H1 (cell line): ENCODE results near the gene AMPD3. TPM values are rescaled to one million over a fixed set of nuclear protein-coding genes. Genes with fewer than 3 reads are reported as not detected.

Source experiments
- CTCF ChIA-PET: fragments of 300-600 bp; sonication (Branson Sonifier 250); formaldehyde crosslinking; loops from one replicate; lab custom pipeline; 2021; ENCODE audit not compliant: partially characterized antibody; lab: Charles Lee
- POLR2A ChIA-PET: fragments of 300-600 bp; sonication (Branson Sonifier 250); formaldehyde crosslinking; loops from one replicate; lab custom pipeline; 2021; ENCODE audit warnings: inconsistent platforms; ENCODE audit not compliant: partially characterized antibody; lab: Charles Lee
- DNase-seq, 2 experiments: peaks; one replicate each; pipeline versions ENCODE4 v3.0.0 to v3.0.0-alpha.2; 2010 to 2022; ENCODE audit warnings: low spot score in 2 of 2, low read depth in 1 of 2, mixed read lengths in 1 of 2
- FAIRE-seq: peaks from 2 replicates; lab custom pipeline; 2011; peaks lifted over from hg19 to GRCh38; lab: Jason Lieb, UNC
- H2AFZ ChIP-seq: 2 replicates; pipeline ENCODE4 v1.8.1; 2012; ENCODE audit warnings: low read length, inconsistent platforms
- H2AK5ac ChIP-seq: 2 replicates; pipeline ENCODE4 v1.6.1; 2013; ENCODE audit warnings: low read depth, low read length
- H2BK120ac ChIP-seq: replicated peaks from 2 replicates; pipeline ENCODE3; 2013; ENCODE audit warnings: low read depth, low read length, inconsistent platforms
- H2BK12ac ChIP-seq: 2 replicates; pipeline ENCODE4 v1.6.1; 2013; ENCODE audit warnings: low read depth, low read length
- H2BK15ac ChIP-seq: 2 replicates; pipeline ENCODE4 v1.6.1; 2013; ENCODE audit warnings: low read length
- H2BK20ac ChIP-seq: 2 replicates; pipeline ENCODE4 v1.6.1; 2013; ENCODE audit warnings: low read length
- H2BK5ac ChIP-seq: 2 replicates; pipeline ENCODE4 v1.6.1; 2013; ENCODE audit warnings: low read depth, low read length
- H3K14ac ChIP-seq: 2 replicates; pipeline ENCODE4 v1.6.1; 2013; ENCODE audit warnings: inconsistent platforms; ENCODE audit not compliant: insufficient read length
- H3K18ac ChIP-seq: 2 replicates; pipeline ENCODE4 v1.6.1; 2013; ENCODE audit warnings: low read length; ENCODE audit errors: extremely low read depth
- H3K23ac ChIP-seq: 2 replicates; pipeline ENCODE4 v1.6.1; 2013; ENCODE audit warnings: inconsistent platforms; ENCODE audit not compliant: insufficient read length
- H3K23me2 ChIP-seq: 2 replicates; pipeline ENCODE4 v1.6.1; 2013; ENCODE audit warnings: low read depth, low read length
- H3K27ac ChIP-seq: 2 replicates; pipeline ENCODE4 v1.6.1; 2011; ENCODE audit warnings: low read depth, low read length, inconsistent platforms
- H3K27me3 ChIP-seq, 4 experiments: replicated peaks in 1 of 4; 1 replicate in 1 of 4; 2 replicates in 3 of 4; pipeline versions ENCODE4 v1.6.1 to v1.8.1; 2011 to 2013; ENCODE audit warnings: low read length in 3 of 4, mild to moderate bottlenecking in 3 of 4, inconsistent platforms in 2 of 4, mixed read lengths in 2 of 4, moderate library complexity in 1 of 4; ENCODE audit not compliant: control insufficient read depth in 3 of 4, insufficient read depth in 3 of 4; ENCODE audit errors: extremely low read depth in 1 of 4
- H3K36me3 ChIP-seq, 4 experiments: 2 replicates each; pipeline versions ENCODE4 v1.6.1 to v1.8.1; 2011 to 2013; ENCODE audit warnings: mild to moderate bottlenecking in 4 of 4, low read length in 3 of 4, moderate library complexity in 2 of 4, control low read depth in 1 of 4, inconsistent platforms in 1 of 4; ENCODE audit not compliant: insufficient read depth in 4 of 4, control insufficient read depth in 2 of 4
- H3K4ac ChIP-seq: replicated peaks from 2 replicates; pipeline ENCODE3; 2013; ENCODE audit warnings: low read length, low read depth, mixed read lengths, inconsistent platforms; ENCODE audit not compliant: insufficient read length
- H3K4me1 ChIP-seq, 4 experiments: replicated peaks in 1 of 4; 1 replicate in 1 of 4; 2 replicates in 3 of 4; pipeline versions ENCODE4 v1.6.1 to v1.8.1; 2011 to 2013; ENCODE audit warnings: low read length in 3 of 4, inconsistent platforms in 2 of 4, mixed read lengths in 1 of 4; ENCODE audit not compliant: insufficient read depth in 4 of 4, control insufficient read depth in 3 of 4
- H3K4me2 ChIP-seq, 2 experiments: 2 replicates each; pipeline versions ENCODE4 v1.6.1 to v1.8.1; 2011 to 2013; ENCODE audit warnings: low read depth in 2 of 2, low read length in 2 of 2, control low read depth in 1 of 2, inconsistent platforms in 1 of 2, mild to moderate bottlenecking in 1 of 2; ENCODE audit not compliant: insufficient read depth in 1 of 2
- H3K4me3 ChIP-seq, 4 experiments: fragments of 200-600, 300-600 bp in 1 of 4; sonication (generic), shearing (Covaris generic), sonication (Bioruptor Twin) in 1 of 4; 2 replicates each; pipeline versions ENCODE4 v1.5.1 to v1.8.1; 2011 to 2016; ENCODE audit warnings: low read length in 4 of 4, low read depth in 3 of 4, control low read depth in 2 of 4, inconsistent platforms in 2 of 4, mild to moderate bottlenecking in 2 of 4, mixed read lengths in 1 of 4, moderate library complexity in 1 of 4; ENCODE audit not compliant: insufficient read depth in 2 of 4; ENCODE audit errors: extremely low read depth in 1 of 4
- H3K56ac ChIP-seq: replicated peaks from 2 replicates; pipeline ENCODE3; 2013; ENCODE audit warnings: low read depth, mild to moderate bottlenecking, mixed read lengths, low read length, inconsistent platforms; ENCODE audit not compliant: insufficient read length
- H3K79me1 ChIP-seq: 2 replicates; pipeline ENCODE4 v1.6.1; 2013; ENCODE audit warnings: low read depth, low read length, control low read depth
- H3K79me2 ChIP-seq, 2 experiments: 2 replicates each; pipeline versions ENCODE4 v1.6.1 to v1.8.1; 2012 to 2013; ENCODE audit warnings: low read length in 2 of 2, mild to moderate bottlenecking in 2 of 2, inconsistent platforms in 1 of 2; ENCODE audit not compliant: insufficient read depth in 2 of 2, control insufficient read depth in 1 of 2
- H3K9ac ChIP-seq, 4 experiments: replicated peaks in 1 of 4; 1 replicate in 1 of 4; 2 replicates in 3 of 4; pipeline versions ENCODE4 v1.6.1 to v1.8.1; 2011 to 2013; ENCODE audit warnings: low read depth in 3 of 4, low read length in 3 of 4, control low read depth in 2 of 4, mild to moderate bottlenecking in 2 of 4, moderate library complexity in 2 of 4, inconsistent platforms in 1 of 4; ENCODE audit errors: extremely low read depth in 1 of 4
- H3K9me3 ChIP-seq, 2 experiments: 2 replicates each; pipeline versions ENCODE4 v1.6.1 to v1.8.1; 2012 to 2013; ENCODE audit warnings: mild to moderate bottlenecking in 2 of 2, moderate library complexity in 2 of 2, control low read depth in 1 of 2, inconsistent platforms in 1 of 2, low read depth in 1 of 2, low read length in 1 of 2, mixed read lengths in 1 of 2; ENCODE audit not compliant: insufficient read depth in 2 of 2
- H4K20me1 ChIP-seq, 2 experiments: replicated peaks in 1 of 2; 2 replicates each; pipeline versions ENCODE3 to v1.8.1; 2011 to 2013; ENCODE audit warnings: inconsistent platforms in 2 of 2, low read length in 2 of 2, mild to moderate bottlenecking in 1 of 2; ENCODE audit not compliant: insufficient read depth in 2 of 2, control insufficient read depth in 1 of 2
- H4K5ac ChIP-seq: 2 replicates; pipeline ENCODE4 v1.6.1; 2013; ENCODE audit warnings: low read length, low read depth, mixed read lengths, inconsistent platforms; ENCODE audit not compliant: insufficient read length
- H4K8ac ChIP-seq: 2 replicates; pipeline ENCODE4 v1.8.0; 2013; ENCODE audit warnings: mild to moderate bottlenecking, moderate library complexity, low read length, inconsistent platforms; ENCODE audit not compliant: insufficient read depth; ENCODE audit errors: extremely low read depth
- H4K91ac ChIP-seq: replicated peaks from 2 replicates; pipeline ENCODE3; 2013; ENCODE audit warnings: low read length, mixed read lengths, inconsistent platforms; ENCODE audit not compliant: insufficient read length
- CHD1 ChIP-seq: IDR thresholded peaks from 2 replicates; pipeline ENCODE4 v1.6.1; 2012; ENCODE audit warnings: low read depth, low read length, improper control_type of control experiment
- GTF2F1 ChIP-seq: IDR thresholded peaks from 2 replicates; pipeline ENCODE4 v1.6.1; 2012; ENCODE audit warnings: low read depth, low read length, improper control_type of control experiment, borderline replicate concordance
- KDM5A ChIP-seq: fragments of 200-600 bp; IDR thresholded peaks from 2 replicates; pipeline ENCODE4 v1.7.1; 2012; ENCODE audit warnings: mild to moderate bottlenecking, low read length, inconsistent platforms, mixed read lengths
- POLR2AphosphoS5 ChIP-seq: IDR thresholded peaks from 2 replicates; pipeline ENCODE4 v1.6.1; 2011; ENCODE audit warnings: low read depth, low read length
- TEAD4 ChIP-seq: IDR thresholded peaks from 2 replicates; pipeline ENCODE4 v1.6.1; 2012; ENCODE audit warnings: low read depth, low read length, inconsistent platforms, mixed read lengths
- WGBS, 2 experiments: shearing (Covaris generic) in 1 of 2; methylation state at CpG; one replicate each; pipeline versions ENCODE4 v1.1.6 to v1.1.7; 2013 to 2015; ENCODE audit warnings: low lambda C conversion rate in 2 of 2, mixed read lengths in 2 of 2, inconsistent platforms in 1 of 2, low coverage in 1 of 2, missing lambda C conversion rate in 1 of 2; ENCODE audit not compliant: insufficient replicate concordance in 2 of 2, insufficient coverage in 1 of 2, insufficient read length in 1 of 2; ENCODE audit errors: extremely low coverage in 1 of 2, missing lambda C conversion rate in 1 of 2; 5-methylcytosine and 5-hydroxymethylcytosine counted together
- polyA plus RNA-seq, 7 experiments: library from polyadenylated mRNA; depleted of rRNA in 3 of 7; stranded (reverse) in 5 of 7; unstranded in 2 of 7; fragments of >200 nt in 5 of 7; fragments of 200-250 nt in 2 of 7; gene quantifications; 1 replicate in 5 of 7; 2 replicates in 1 of 7; 4 replicates in 1 of 7; pipeline versions ENCODE4 v1.2.1 to v1.2.3, GENCODE V29; 2011 to 2013; ENCODE audit warnings: missing spikeins in 2 of 7, mixed read lengths in 2 of 7
- total RNA-seq: library from RNA; stranded (reverse); fragmentation: NEBNext Ultra II Directional; extraction: Animal tissue kit (Norgen Biotek cat#: 25700); gene quantifications from 2 replicates; pipeline ENCODE4 v1.2.1, GENCODE V29; 2021
- TF ChIP-seq, protein P1 (sequence below): IDR thresholded peaks from 2 replicates; pipeline ENCODE4 v1.6.1; 2011; ENCODE audit warnings: low read depth, mild to moderate bottlenecking, low read length; ENCODE audit not compliant: insufficient read depth

Gene AMPD3
- total and polyA plus RNA-seq, 2 of the 8 experiments (the other 6 are each of a cell fraction or from before 2014, with no cell fraction given) = 4.0 to 6.3 TPM

GRCh38 chr11:10497371-10498021, 42.4 kb downstream of the AMPD3 start:
- peaks cover 0 to 8% (median 0%) of the 10 kb centered on the region in 4 experiments; a peak in 2 of 7 replicates for H3K4me1 ChIP-seq
- H3K27me3 ChIP-seq = no peaks in the 10 kb centered on the region; a peak in 1 of 7 replicates
- H3K4me2 ChIP-seq = no peak overlapping the region
- no peak overlapping the region for H4K91ac ChIP-seq
- no peak overlapping the region for H3K4me3 ChIP-seq
- H4K8ac ChIP-seq = no peak overlapping the region
- no peak overlapping the region for H2BK20ac ChIP-seq
- no peak overlapping the region for H2BK15ac ChIP-seq
- FAIRE-seq (no peak), DNase-seq (no peak)
- H3K23ac ChIP-seq = no peak overlapping the region
- no peaks in the 10 kb centered on the region; a peak in 1 of 8 replicates for H3K36me3 ChIP-seq
- H3K79me2 ChIP-seq = no peaks in the 10 kb centered on the region
- no peak overlapping the region for H3K14ac ChIP-seq
- no peak overlapping the region for H2BK120ac ChIP-seq
- H3K79me1 ChIP-seq = no peaks in the 10 kb centered on the region
- peaks cover 0 to 9% of the 10 kb centered on the region in 2 experiments for H4K20me1 ChIP-seq
- H4K5ac ChIP-seq = no peak overlapping the region
- WGBS, 2 experiments = 87% methylated on average over 13 of the region's 18 CpGs; no CpG with 5 or more reads in 1 of the 2 experiments
- H2AFZ ChIP-seq = no peak overlapping the region
- H2AK5ac ChIP-seq = no peak overlapping the region
- no peak overlapping the region for H2BK12ac ChIP-seq
- TF ChIP-seq KDM5A (no peak), POLR2AphosphoS5 (no peak), TEAD4 (no peak), CHD1 (no peak), GTF2F1 (no peak)
- TF ChIP-seq, protein P1, sequence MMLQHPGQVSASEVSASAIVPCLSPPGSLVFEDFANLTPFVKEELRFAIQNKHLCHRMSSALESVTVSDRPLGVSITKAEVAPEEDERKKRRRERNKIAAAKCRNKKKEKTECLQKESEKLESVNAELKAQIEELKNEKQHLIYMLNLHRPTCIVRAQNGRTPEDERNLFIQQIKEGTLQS = no peak
- TF ChIP-seq, all 59 proteins: peak for 0
- peaks cover 2% of the 10 kb centered on the region; the same call in 1 of the 2 replicates for H3K23me2 ChIP-seq
- no peak overlapping the region for H3K56ac ChIP-seq
- no peak overlapping the region for H3K4ac ChIP-seq
- CTCF ChIA-PET = interaction anchor here (0.7 to 2.8 kb wide), 14 partner anchors 9 to 159 kb away, joined by 3 to 16 read pairs (median 3); partner anchors contain the start of gene RNF141
- H2BK5ac ChIP-seq = no peak overlapping the region
- H3K27ac ChIP-seq = no peak overlapping the region
- H3K18ac ChIP-seq = no peak overlapping the region
- H3K9ac ChIP-seq = no peak overlapping the region
- POLR2A ChIA-PET = interaction anchor here (1.3 to 1.6 kb wide), 2 partner anchors 9 kb away, joined by 3 to 5 read pairs; no protein-coding TSS in a partner anchor
- no peaks in the 10 kb centered on the region; a peak in 1 of 4 replicates for H3K9me3 ChIP-seq
